Activated CD8-positive, alpha-beta memory T cell treated with anti-CD3 and anti-CD28 coated beads, Interleukin-2, amount 50 U/mL, for 48 hours (primary cell): ENCODE results near the gene RAB4A.
"Not testable (repeated sequence)": the region's sequence is repeated elsewhere in the genome, so short reads cannot be mapped to it uniquely, and the experiment has no call there.

Source experiments
- DNase-seq: peaks from one replicate; pipeline ENCODE4 v3.0.0-alpha.2; 2020

Gene RAB4A

GRCh38 chr1:229273507-229274232 lies 2.8 kb downstream of the RAB4A start:
- no peak for DNase-seq

- DNase-seq: no peak
Observed at GRCh38 chr1:229275005-229275404, 4.1 kb downstream of the RAB4A start.

GRCh38 chr1:229278120-229278741 lies 7.3 kb downstream of the RAB4A start:
- DNase-seq: no peak

GRCh38 chr1:229279242-229279641 lies 8.3 kb downstream of the RAB4A start:
- DNase-seq: no peak

GRCh38 chr1:229280037-229280828 lies 9.3 kb downstream of the RAB4A start:
- no peak for DNase-seq

- DNase-seq: no peak
Observed at GRCh38 chr1:229280921-229281320, 10.0 kb downstream of the RAB4A start.

- no peak for DNase-seq
Observed at GRCh38 chr1:229281339-229281926, 10.5 kb downstream of the RAB4A start.

GRCh38 chr1:229282295-229282823 lies 11.4 kb downstream of the RAB4A start:
- DNase-seq: no peak

- DNase-seq: no peak
Observed at GRCh38 chr1:229283183-229283611, 12.3 kb downstream of the RAB4A start.

- DNase-seq: no peak
Observed at GRCh38 chr1:229284887-229285286, 14.0 kb downstream of the RAB4A start.

GRCh38 chr1:229285440-229285839 lies 14.5 kb downstream of the RAB4A start:
- DNase-seq: no peak

- DNase-seq: no peak
Observed at GRCh38 chr1:229286099-229286766, 15.3 kb downstream of the RAB4A start.

GRCh38 chr1:229287267-229287666 lies 16.4 kb downstream of the RAB4A start:
- DNase-seq: no peak

- no peak for DNase-seq
Observed at GRCh38 chr1:229288516-229288915, 17.6 kb downstream of the RAB4A start.

GRCh38 chr1:229291686-229292085 lies 20.8 kb downstream of the RAB4A start:
- not testable (repeated sequence) for DNase-seq

GRCh38 chr1:229293528-229294204 lies 22.8 kb downstream of the RAB4A start:
- no peak for DNase-seq

- no peak for DNase-seq
Observed at GRCh38 chr1:229295745-229296144, 24.8 kb downstream of the RAB4A start.

GRCh38 chr1:229296541-229296941 lies 25.6 kb downstream of the RAB4A start:
- no peak for DNase-seq

GRCh38 chr1:229297746-229298145 lies 26.8 kb downstream of the RAB4A start:
- DNase-seq: no peak

GRCh38 chr1:229298420-229298819 lies 27.5 kb downstream of the RAB4A start:
- no peak for DNase-seq

- no peak for DNase-seq
Observed at GRCh38 chr1:229298887-229299503, 28.1 kb downstream of the RAB4A start.
